ENCODE results near the gene PINLYP.

- TF ChIP-seq CTCF (IDR thresholded peaks at IDR 0.05) (no peak), REST (IDR thresholded peaks at IDR 0.05) (no peak), POLR2A (IDR thresholded peaks at IDR 0.05; ENCODE audit: low read length) (no peak), CHD2 (IDR thresholded peaks at IDR 0.05; ENCODE audit: low read length, partially characterized antibody) (no peak)
These were observed 34.3 kb downstream of the PINLYP start for GRCh38 chr19:43609872-43610271.

All from A549 (cell line).